DMS114 treated with DMSO at 0.1 percent for 48 hours (cell line): ENCODE data around the gene CARD9.
"Not testable (repeated sequence)": the region's sequence is repeated elsewhere in the genome, so short reads cannot be mapped to it uniquely, and the experiment has no call there.

Experiments
- DNase-seq: peaks from one replicate; lab custom pipeline; 2025; ENCODE audit not compliant: unreplicated experiment; lab: John Stamatoyannopoulos, UW

Gene CARD9

GRCh38 chr9:136364942-136365774 lies 8.3 kb downstream of the CARD9 start:
- no peak for DNase-seq

- no peak for DNase-seq
Measured at GRCh38 chr9:136363949-136364748, 9.3 kb downstream of the CARD9 start.

- peak; percentile 64 for DNase-seq
Measured at GRCh38 chr9:136363106-136363948, 10.1 kb downstream of the CARD9 start, which contains the start of gene DNLZ. TSS of gene DNLZ (minus strand) at chr9:136363744. CDS start at chr9:136363714, 30 bp downstream.

- no peak for DNase-seq
Measured at GRCh38 chr9:136362450-136362784, 11.1 kb downstream of the CARD9 start.

- DNase-seq: no peak
Measured at GRCh38 chr9:136361754-136362449, 11.6 kb downstream of the CARD9 start.

- DNase-seq: no peak
Measured at GRCh38 chr9:136361047-136361753, 12.3 kb downstream of the CARD9 start.

GRCh38 chr9:136359774-136360718 lies 13.4 kb downstream of the CARD9 start:
- DNase-seq: no peak

GRCh38 chr9:136358888-136359287 lies 14.6 kb downstream of the CARD9 start:
- no peak for DNase-seq

GRCh38 chr9:136358016-136358415 lies 15.5 kb downstream of the CARD9 start:
- DNase-seq: no peak

GRCh38 chr9:136357202-136357725 lies 16.2 kb downstream of the CARD9 start:
- DNase-seq: no peak

GRCh38 chr9:136355616-136356557 lies 17.6 kb downstream of the CARD9 start:
- DNase-seq: no peak

GRCh38 chr9:136354592-136355085 lies 18.8 kb downstream of the CARD9 start:
- DNase-seq: no peak

- no peak for DNase-seq
Measured at GRCh38 chr9:136353757-136354488, 19.5 kb downstream of the CARD9 start.

- no peak for DNase-seq
Measured at GRCh38 chr9:136353088-136353487, 20.4 kb downstream of the CARD9 start.

GRCh38 chr9:136352682-136353081 lies 20.8 kb downstream of the CARD9 start:
- no peak for DNase-seq

GRCh38 chr9:136351868-136352267 lies 21.6 kb downstream of the CARD9 start:
- not testable (repeated sequence) for DNase-seq
